K562 treated with DMSO at 1 percent for 12 hours (cell line): Measurements from ENCODE around the gene COMMD3. TPM values are rescaled to one million over a fixed set of nuclear protein-coding genes. Genes with fewer than 3 reads are reported as not detected.

Experiments used
- total RNA-seq: library from RNA; unstranded; fragments of 300-600 nt; gene quantifications from 2 replicates; pipeline ENCODE4 v1.2.3, GENCODE V29; 2022; ENCODE audit not compliant: insufficient read depth

COMMD3 gene
- total RNA-seq, result 83.6 and 121 TPM in 2 replicates

GRCh38 chr10:22316286-22317075, at the start of gene COMMD3:
COMMD3 (plus strand) TSS chr10:22316388; CDS start chr10:22316418, 30 bp downstream.

GRCh38 chr10:22320591-22321155, 4.5 kb downstream of the COMMD3 start, which contains the start of gene BMI1:
BMI1 (plus strand) TSS chr10:22321099; CDS start chr10:22326450, 5,351 bp downstream.

GRCh38 chr10:22345301-22346095, 29.3 kb downstream of the COMMD3 start, which contains the start of gene SPAG6:
SPAG6 (plus strand) TSS chr10:22345496; CDS start chr10:22345612, 116 bp downstream.

Other genes starting within 250 kb of the COMMD3 start
- gene EBLN1, start 98.4 kb upstream of the COMMD3 start, total RNA-seq, result not detected in 2 replicates
- 33.5 and 68.4 TPM in 2 replicates for gene BMI1, start 4.7 kb downstream of the COMMD3 start, total RNA-seq
- 4.8 and 6.0 TPM in 2 replicates for gene SPAG6, start 29.1 kb downstream of the COMMD3 start, total RNA-seq